K562 (cell line): Measurements from ENCODE around the gene KCNH3. TPM values are rescaled to one million over a fixed set of nuclear protein-coding genes. Genes with fewer than 3 reads are reported as not detected.
A peak's percentile ranks its signal among the peaks of the same experiment; 100 is the strongest.

Experiments used
- BCL6 ChIP-seq: fragments of 250-450 bp; sonication (Bioruptor Pico); IDR thresholded peaks from 2 replicates; pipeline ENCODE4 v1.4.0; 2020
- CSDE1 ChIP-seq, 2 experiments: fragments of 450-650 bp; IDR thresholded peaks; 2 replicates each; pipeline ENCODE4 v1.6.1; 2016; ENCODE audit warnings: mild to moderate bottlenecking in 1 of 2
- FOXK1 ChIP-seq: sonication (generic); formaldehyde crosslinking; IDR thresholded peaks from 2 replicates; pipeline ENCODE4 v1.8.0; 2022; ENCODE audit warnings: missing genetic modification reagents, mild to moderate bottlenecking, borderline replicate concordance
- GATAD2A ChIP-seq: fragments of 450-650 bp; IDR thresholded peaks from 2 replicates; pipeline ENCODE4 v1.6.1; 2017
- GTF2E2 ChIP-seq: fragments of 200-800 bp; sonication (Bioruptor generic); IDR thresholded peaks from 2 replicates; pipeline ENCODE4 v1.6.1; 2016; ENCODE audit warnings: missing genetic modification characterization, missing compliant biosample characterization
- KLF6 ChIP-seq: fragments of 250-450 bp; sonication (Bioruptor Pico); IDR thresholded peaks from 2 replicates; pipeline ENCODE4 v1.4.0; 2020; ENCODE audit warnings: mild to moderate bottlenecking, moderate library complexity, borderline replicate concordance
- OTX1 ChIP-seq: fragments of 450-650 bp; formaldehyde crosslinking; IDR thresholded peaks from 2 replicates; pipeline ENCODE4 v1.4.0; 2022; ENCODE audit warnings: mild to moderate bottlenecking
- PKNOX1 ChIP-seq: fragments of 450-650 bp; IDR thresholded peaks from 2 replicates; pipeline ENCODE4 v1.6.1; 2016
- TARDBP ChIP-seq: fragments of 450-650 bp; IDR thresholded peaks from 2 replicates; pipeline ENCODE4 v1.6.1; 2016
- XRCC5 ChIP-seq: fragments of 200-400 bp; formaldehyde crosslinking; IDR thresholded peaks from 2 replicates; pipeline ENCODE4 v1.6.1; 2017; ENCODE audit warnings: low read depth, mild to moderate bottlenecking, low read length
- ZBTB12 ChIP-seq: fragments of 250-450 bp; sonication (Bioruptor Pico); IDR thresholded peaks from 2 replicates; pipeline ENCODE4 v1.4.0; 2020
- ZBTB9 ChIP-seq: fragments of 450-650 bp; formaldehyde crosslinking; IDR thresholded peaks from 2 replicates; pipeline ENCODE4 v1.4.0; 2020; ENCODE audit warnings: mild to moderate bottlenecking, moderate library complexity
- ZNF197 ChIP-seq: fragments of 200-800 bp; sonication (Bioruptor generic); IDR thresholded peaks from 2 replicates; pipeline ENCODE4 v1.6.1; 2016; ENCODE audit warnings: low read depth, missing genetic modification characterization, missing compliant biosample characterization
- ZNF263 ChIP-seq: sonication (generic); formaldehyde crosslinking; IDR thresholded peaks from 2 replicates; pipeline ENCODE4 v1.8.0; 2022; ENCODE audit warnings: mild to moderate bottlenecking, missing genetic modification reagents, borderline replicate concordance
- ZNF830 ChIP-seq: fragments of 250-450 bp; sonication (Bioruptor Pico); IDR thresholded peaks from 2 replicates; pipeline ENCODE4 v1.5.0; 2021; ENCODE audit warnings: mild to moderate bottlenecking
- polyA plus RNA-seq, 8 experiments: library from polyadenylated mRNA; depleted of rRNA in 4 of 8; stranded (reverse) in 5 of 8; unstranded in 3 of 8; fragments of >200 nt; fragmentation: Nextera tagmentation in 2 of 8; fragmentation: Illumina TruSeq in 1 of 8; extraction: Ambion mirVana in 2 of 8; extraction: Trizol in 1 of 8; gene quantifications; 2 replicates each; pipeline versions ENCODE4 v1.2.1 to v1.2.3, GENCODE V29; 2011 to 2014; ENCODE audit warnings: inconsistent platforms in 1 of 8, missing spikeins in 1 of 8
- total RNA-seq, 7 experiments: library from RNA; depleted of rRNA in 6 of 7; stranded (reverse); fragments of >200 nt in 6 of 7; fragmentation: Illumina TruSeq in 2 of 7; extraction: Trizol in 2 of 7; gene quantifications; 2 replicates each; pipeline versions ENCODE4 v1.2.1 to v1.2.3, GENCODE V29; 2011 to 2021; ENCODE audit warnings: low replicate concordance in 1 of 7

KCNH3 gene
- total and polyA plus RNA-seq, 9 of the 15 experiments (the other 6 are each of a cell fraction or from before 2014, with no cell fraction given), result 0.01 to 0.09 TPM; not detected in 7

GRCh38 chr12:49536526-49537071 lies 2.2 kb upstream of the KCNH3 start (continued):
- no peak for TF ChIP-seq ZBTB9 (CRISPR knock-in tag)
- TF ChIP-seq FOXK1 (CRISPR knock-in tag), result no peak
- no peak for TF ChIP-seq TARDBP
- no peak for TF ChIP-seq ZBTB12 (CRISPR knock-in tag)
- no peak for TF ChIP-seq XRCC5
- TF ChIP-seq GTF2E2, result no peak
- TF ChIP-seq BCL6, result no peak
- TF ChIP-seq GATAD2A, result no peak
- no peak for TF ChIP-seq ZNF197
- peak; percentile 41; the same call in 1 of the 2 replicates for TF ChIP-seq OTX1 (CRISPR knock-in tag)
- TF ChIP-seq ZNF830 (CRISPR knock-in tag), result no peak
- TF ChIP-seq CSDE1 (IDR thresholded peaks at IDR 0.05), result no peak
- TF ChIP-seq PKNOX1, result 0 out of 2 replicates have a peak, but pooled peaks have one; percentile 18
- TF ChIP-seq ZNF263 (CRISPR knock-in tag), result peak; percentile 94
- no peak for TF ChIP-seq KLF6 (CRISPR knock-in tag)
